Endothelial cell of umbilical vein (primary cell): ENCODE measurements around the gene PRKAR1B. TPM values are rescaled to one million over a fixed set of nuclear protein-coding genes. Genes with fewer than 3 reads are reported as not detected.

Experiments
- BruUV-seq: library from RNA; stranded (reverse); fragments of 400-500 nt; replicated peaks from 2 replicates; lab custom pipeline; 2021; lab: Mats Ljungman, UMichigan
- CTCF ChIA-PET: fragments of 300-600, 350-600 bp; sonication (Branson Sonifier 250); formaldehyde crosslinking; loops from one replicate; lab custom pipeline; 2021; ENCODE audit warnings: antibody characterized with exemption, inconsistent platforms; lab: Charles Lee
- POLR2A ChIA-PET: fragments of 300-600, 350-600 bp; sonication (Branson Sonifier 250); formaldehyde crosslinking; loops from one replicate; lab custom pipeline; 2021; ENCODE audit warnings: antibody characterized with exemption, inconsistent platforms; lab: Charles Lee
- DNase-seq: peaks from one replicate; pipeline ENCODE4 v3.0.0-alpha.2; 2011; ENCODE audit warnings: low read depth, low spot score
- FAIRE-seq: peaks from 2 replicates; lab custom pipeline; 2011; peaks lifted over from hg19 to GRCh38; lab: Jason Lieb, UNC
- H2AFZ ChIP-seq: 2 replicates; pipeline ENCODE4 v1.6.0; 2012; ENCODE audit warnings: low read depth, low read length, control low read depth, inconsistent platforms
- H3K27ac ChIP-seq: 2 replicates; pipeline ENCODE4 v1.5.1; 2011; ENCODE audit warnings: low read depth, mild to moderate bottlenecking, control low read depth, low read length, moderate library complexity; ENCODE audit not compliant: insufficient read depth
- H3K27me3 ChIP-seq, 2 experiments: 2 replicates each; pipeline versions ENCODE4 v1.6.0 to v1.6.1; 2011; ENCODE audit warnings: low read length in 2 of 2, mixed read lengths in 1 of 2; ENCODE audit not compliant: control insufficient read depth in 2 of 2, insufficient read depth in 2 of 2
- H3K36me3 ChIP-seq, 2 experiments: 2 replicates in 1 of 2; 3 replicates in 1 of 2; pipeline ENCODE4 v1.5.1; 2011; ENCODE audit warnings: low read length in 2 of 2, mild to moderate bottlenecking in 1 of 2, moderate library complexity in 1 of 2; ENCODE audit not compliant: control insufficient read depth in 2 of 2, insufficient read depth in 2 of 2; ENCODE audit errors: extremely low read depth in 1 of 2
- H3K4me1 ChIP-seq: 3 replicates; pipeline ENCODE4 v1.5.1; 2011; ENCODE audit warnings: mild to moderate bottlenecking, low read length; ENCODE audit not compliant: control insufficient read depth, insufficient read depth; ENCODE audit errors: extremely low read depth
- H3K4me2 ChIP-seq: 2 replicates; pipeline ENCODE4 v1.6.1; 2011; ENCODE audit warnings: low read length, control low read depth, mixed read lengths; ENCODE audit not compliant: insufficient read depth
- H3K4me3 ChIP-seq, 3 experiments: fragments of 200-600 bp in 1 of 3; sonication (generic), shearing (Covaris generic) in 1 of 3; replicated peaks in 1 of 3; 2 replicates each; pipeline ENCODE4 v1.5.1; 2011 to 2016; ENCODE audit warnings: control low read depth in 3 of 3, low read length in 3 of 3, mild to moderate bottlenecking in 2 of 3, inconsistent platforms in 1 of 3, low read depth in 1 of 3, moderate library complexity in 1 of 3; ENCODE audit not compliant: insufficient read depth in 1 of 3
- H3K79me2 ChIP-seq: 2 replicates; pipeline ENCODE4 v1.6.0; 2012; ENCODE audit warnings: low read length, inconsistent platforms; ENCODE audit not compliant: control insufficient read depth, insufficient read depth
- H3K9ac ChIP-seq: replicated peaks from 2 replicates; pipeline ENCODE3; 2011; ENCODE audit warnings: low read length, control low read depth; ENCODE audit not compliant: insufficient read depth; ENCODE audit errors: extremely low read depth
- H3K9me1 ChIP-seq: replicated peaks from 3 replicates; pipeline ENCODE4 v1.6.0; 2011; ENCODE audit warnings: mild to moderate bottlenecking, low read length; ENCODE audit not compliant: control insufficient read depth, insufficient read depth; ENCODE audit errors: extremely low read depth
- H3K9me3 ChIP-seq: replicated peaks from 2 replicates; pipeline ENCODE4 v1.5.1; 2012; ENCODE audit warnings: low read length, inconsistent platforms; ENCODE audit not compliant: control insufficient read depth, insufficient read depth
- H4K20me1 ChIP-seq: replicated peaks from 2 replicates; pipeline ENCODE3; 2011; ENCODE audit warnings: mild to moderate bottlenecking, low read length; ENCODE audit not compliant: control insufficient read depth, insufficient read depth; ENCODE audit errors: extremely low read depth
- CTCF ChIP-seq, 2 donors: IDR thresholded peaks; 1 replicate in 1 of 2; 2 replicates in 1 of 2; pipeline ENCODE4 v1.5.1; 2011; ENCODE audit warnings: low read length in 2 of 2, mild to moderate bottlenecking in 2 of 2, moderate library complexity in 2 of 2, control low read depth in 1 of 2, inconsistent platforms in 1 of 2, low read depth in 1 of 2; ENCODE audit not compliant: insufficient read depth in 1 of 2; ENCODE audit errors: extremely low read depth in 1 of 2
- EZH2 ChIP-seq: IDR thresholded peaks from 2 replicates; pipeline ENCODE4 v1.6.1; 2012; ENCODE audit warnings: borderline replicate concordance, low read depth, mild to moderate bottlenecking, moderate library complexity, low read length, inconsistent platforms; ENCODE audit not compliant: severe bottlenecking
- FOS ChIP-seq: IDR thresholded peaks from 2 replicates; pipeline ENCODE4 v1.6.1; 2011; ENCODE audit warnings: mild to moderate bottlenecking, low read length, moderate library complexity, borderline replicate concordance; ENCODE audit not compliant: insufficient read depth
- GATA2 ChIP-seq: IDR thresholded peaks from 2 replicates; pipeline ENCODE4 v1.7.0; 2011; ENCODE audit warnings: low read depth, mild to moderate bottlenecking, moderate library complexity, mixed read lengths, low read length; ENCODE audit not compliant: insufficient read length, insufficient read depth
- JUN ChIP-seq: IDR thresholded peaks from 2 replicates; pipeline ENCODE4 v1.6.1; 2011; ENCODE audit warnings: borderline replicate concordance, low read depth; ENCODE audit not compliant: insufficient read length, insufficient read depth
- MAX ChIP-seq: IDR thresholded peaks from 2 replicates; pipeline ENCODE4 v1.6.1; 2011; ENCODE audit not compliant: insufficient read depth, insufficient read length
- MYC ChIP-seq: IDR thresholded peaks from one replicate; pipeline ENCODE4 v1.6.1; 2011; ENCODE audit warnings: mild to moderate bottlenecking, low read depth, low read length
- POLR2A ChIP-seq: IDR thresholded peaks from 2 replicates; pipeline ENCODE4 v1.6.1; 2012; ENCODE audit warnings: low read depth, mild to moderate bottlenecking, control low read depth, low read length
- POLR2AphosphoS5 ChIP-seq: IDR thresholded peaks from 2 replicates; pipeline ENCODE4 v1.6.1; 2012; ENCODE audit warnings: low read depth, mild to moderate bottlenecking, control low read depth, low read length, moderate library complexity; ENCODE audit not compliant: insufficient read depth
- dilution Hi-C: fragments of 300-500 bp; cut with MboI; formaldehyde crosslinking; loops from one replicate; pipeline ENCODE4 v1.15.0; 2019; ENCODE audit warnings: low sequenced_read_pairs; ENCODE audit not compliant: extremely low pct_ligation_motif_present
- intact Hi-C: fragments of 100-400 bp; cut with micrococcal nuclease; formaldehyde crosslinking; loops from one replicate; pipeline ENCODE4 v1.10.0; 2022
- polyA plus RNA-seq, 4 experiments: library from polyadenylated mRNA; depleted of rRNA in 3 of 4; stranded (reverse) in 3 of 4; unstranded in 1 of 4; fragments of >200 nt; gene quantifications; 2 replicates each; pipeline versions ENCODE4 v1.2.1 to v1.2.3, GENCODE V29; 2011 to 2012; ENCODE audit warnings: missing spikeins in 1 of 4
- total RNA-seq: library from RNA; stranded (reverse); gene quantifications from 2 replicates; pipeline ENCODE4 v1.2.3, GENCODE V29; 2021

PRKAR1B gene
- total and polyA plus RNA-seq, 2 donors (not counting 3 experiments of a cell fraction or from before 2014, with no cell fraction given), result 15.4 to 29.2 TPM

GRCh38 chr7:563629-564170 lies 163.4 kb downstream of the PRKAR1B start:
- TF ChIP-seq EZH2 (no peak), FOS (no peak), POLR2AphosphoS5 (no peak), MYC (no peak), GATA2 (no peak), MAX (no peak), CTCF (IDR thresholded peaks at IDR 0.05; ENCODE audit: extremely low read depth in 1 of 2, insufficient read depth in 1 of 2, low read depth in 1 of 2, low read length in 2 of 2) (no peak), POLR2A (no peak), JUN (no peak)
- Histone ChIP-seq H3K9me3 (no peaks in the 10 kb centered on the region), H3K27ac (no peak overlapping the region), H2AFZ (no peak overlapping the region), H3K4me1 (no peaks in the 10 kb centered on the region), H3K27me3 (no peaks in the 10 kb centered on the region), H3K4me2 (no peak overlapping the region), H3K9me1 (no peaks in the 10 kb centered on the region), H3K36me3 (no peaks in the 10 kb centered on the region), H3K4me3 (no peak overlapping the region), H3K9ac (no peak overlapping the region), H3K79me2 (no peaks in the 10 kb centered on the region), H4K20me1 (no peaks in the 10 kb centered on the region)
- BruUV-seq, result no TSS peak
- CTCF ChIA-PET, result no interaction called here
- DNase-seq, result no peak
- dilution Hi-C loops, result no loop called here
- intact Hi-C loops, result no loop called here
- POLR2A ChIA-PET, result no interaction called here
- no peak for FAIRE-seq
